ENCODE results near the gene PXMP4. TPM values are rescaled to one million over a fixed set of nuclear protein-coding genes. Genes with fewer than 3 reads are reported as not detected.
"Not testable (repeated sequence)": the region's sequence is repeated elsewhere in the genome, so short reads cannot be mapped to it uniquely, and the experiment has no call there.

Gene PXMP4
- total RNA-seq, 1 donor from 2014 or later: 13.5 TPM

DNA sequence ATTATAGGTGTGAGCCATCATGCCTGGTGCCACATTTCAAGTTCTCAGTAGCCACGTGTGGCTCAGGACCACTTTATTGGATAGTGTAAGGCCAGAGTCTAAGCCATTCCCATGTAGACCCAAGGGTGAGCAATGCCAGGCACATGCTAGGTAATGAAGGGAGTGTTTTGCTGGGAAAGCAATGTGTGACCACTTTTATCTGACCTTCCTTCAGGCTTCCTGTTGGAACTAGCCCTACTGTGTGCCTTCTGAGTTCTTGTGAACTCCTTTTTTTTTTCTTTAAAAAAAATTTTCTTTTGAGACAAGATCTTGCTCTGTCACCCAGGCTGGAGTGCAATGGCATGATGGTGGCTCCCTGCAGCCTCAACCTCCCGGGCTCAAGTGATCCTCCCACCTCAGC lies 45.0 kb upstream of the PXMP4 start:
- DNase-seq: no peak
- Histone ChIP-seq H3K36me3 (peaks cover 45% of the 10 kb centered on the region), H3K27me3 (ENCODE audit: low read depth) (no peaks in the 10 kb centered on the region), H3K27ac (replicated peaks) (no peak overlapping the region), H3K4me3 (no peak overlapping the region), H3K9me3 (replicated peaks) (no peaks in the 10 kb centered on the region), H3K4me1 (no peaks in the 10 kb centered on the region)
- intact Hi-C loops (cut with micrococcal nuclease): no loop called here
- TF ChIP-seq, protein P1, sequence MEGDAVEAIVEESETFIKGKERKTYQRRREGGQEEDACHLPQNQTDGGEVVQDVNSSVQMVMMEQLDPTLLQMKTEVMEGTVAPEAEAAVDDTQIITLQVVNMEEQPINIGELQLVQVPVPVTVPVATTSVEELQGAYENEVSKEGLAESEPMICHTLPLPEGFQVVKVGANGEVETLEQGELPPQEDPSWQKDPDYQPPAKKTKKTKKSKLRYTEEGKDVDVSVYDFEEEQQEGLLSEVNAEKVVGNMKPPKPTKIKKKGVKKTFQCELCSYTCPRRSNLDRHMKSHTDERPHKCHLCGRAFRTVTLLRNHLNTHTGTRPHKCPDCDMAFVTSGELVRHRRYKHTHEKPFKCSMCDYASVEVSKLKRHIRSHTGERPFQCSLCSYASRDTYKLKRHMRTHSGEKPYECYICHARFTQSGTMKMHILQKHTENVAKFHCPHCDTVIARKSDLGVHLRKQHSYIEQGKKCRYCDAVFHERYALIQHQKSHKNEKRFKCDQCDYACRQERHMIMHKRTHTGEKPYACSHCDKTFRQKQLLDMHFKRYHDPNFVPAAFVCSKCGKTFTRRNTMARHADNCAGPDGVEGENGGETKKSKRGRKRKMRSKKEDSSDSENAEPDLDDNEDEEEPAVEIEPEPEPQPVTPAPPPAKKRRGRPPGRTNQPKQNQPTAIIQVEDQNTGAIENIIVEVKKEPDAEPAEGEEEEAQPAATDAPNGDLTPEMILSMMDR (IDR thresholded peaks at IDR 0.05; ENCODE audit: borderline replicate concordance): no peak

DNA sequence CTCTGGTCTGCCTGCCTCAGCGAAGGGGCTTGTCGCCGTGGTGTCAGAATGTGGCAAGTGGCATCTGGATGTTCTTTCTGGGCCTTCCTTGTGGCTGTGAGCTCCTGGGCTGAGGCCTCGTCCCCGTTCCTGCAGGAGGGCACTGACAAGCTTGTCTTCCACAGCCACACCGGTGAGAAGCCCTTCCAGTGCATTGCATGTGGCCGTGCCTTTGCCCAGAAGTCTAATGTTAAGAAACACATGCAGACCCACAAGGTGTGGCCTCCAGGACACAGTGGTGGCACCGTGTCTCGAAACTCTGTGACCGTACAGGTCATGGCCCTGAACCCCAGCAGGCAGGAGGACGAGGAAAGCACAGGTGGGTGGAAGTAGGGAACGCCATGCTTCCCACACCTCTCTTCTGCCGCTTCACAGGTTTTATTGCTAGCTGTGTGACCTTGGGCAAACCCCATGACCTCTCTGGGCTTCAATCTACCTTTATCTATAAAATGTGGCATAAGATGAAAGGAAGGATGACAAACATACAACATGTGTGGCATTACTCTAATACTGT lies 41.7 kb upstream of the PXMP4 start:
- H3K4me1 ChIP-seq: no peaks in the 10 kb centered on the region
- intact Hi-C loops (cut with micrococcal nuclease): no loop called here
- peaks cover 56% of the 10 kb centered on the region for H3K36me3 ChIP-seq
- TF ChIP-seq, protein P1 (IDR thresholded peaks at IDR 0.05; ENCODE audit: borderline replicate concordance): no peak
- no peaks in the 10 kb centered on the region for H3K27me3 ChIP-seq (ENCODE audit: low read depth)
- peaks cover 12% of the 10 kb centered on the region for H3K9me3 ChIP-seq (replicated peaks)
- no peak for DNase-seq
- H3K27ac ChIP-seq (replicated peaks): no peak overlapping the region
- no peak overlapping the region for H3K4me3 ChIP-seq

DNA sequence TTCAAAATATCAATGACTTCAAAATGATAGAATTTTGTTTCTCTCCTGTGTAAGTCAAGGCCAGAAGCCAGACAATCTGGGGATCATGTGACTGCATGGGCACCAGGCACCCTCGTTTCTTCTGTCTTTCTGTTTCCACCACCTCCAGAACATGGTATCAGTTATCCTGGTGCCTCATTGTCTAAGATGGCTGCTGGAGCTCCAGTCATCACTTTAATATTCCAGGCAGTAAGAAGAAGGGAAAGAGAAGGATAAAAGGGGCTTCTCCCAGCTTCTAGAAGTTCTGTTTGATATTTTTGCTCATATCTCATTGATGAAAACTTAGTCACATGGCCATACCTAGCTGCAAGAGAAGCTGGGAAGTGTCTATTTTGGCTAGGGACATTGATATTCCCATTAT lies 37.3 kb upstream of the PXMP4 start:
- no peaks in the 10 kb centered on the region for H3K27me3 ChIP-seq (ENCODE audit: low read depth)
- H3K4me1 ChIP-seq: no peaks in the 10 kb centered on the region
- peaks cover 12% of the 10 kb centered on the region for H3K9me3 ChIP-seq (replicated peaks)
- no peak overlapping the region for H3K27ac ChIP-seq (replicated peaks)
- no peak for DNase-seq
- peaks cover 75% of the 10 kb centered on the region for H3K36me3 ChIP-seq
- intact Hi-C loops (cut with micrococcal nuclease): no loop called here
- no peak overlapping the region for H3K4me3 ChIP-seq
- TF ChIP-seq, protein P1 (IDR thresholded peaks at IDR 0.05; ENCODE audit: borderline replicate concordance): no peak

DNA sequence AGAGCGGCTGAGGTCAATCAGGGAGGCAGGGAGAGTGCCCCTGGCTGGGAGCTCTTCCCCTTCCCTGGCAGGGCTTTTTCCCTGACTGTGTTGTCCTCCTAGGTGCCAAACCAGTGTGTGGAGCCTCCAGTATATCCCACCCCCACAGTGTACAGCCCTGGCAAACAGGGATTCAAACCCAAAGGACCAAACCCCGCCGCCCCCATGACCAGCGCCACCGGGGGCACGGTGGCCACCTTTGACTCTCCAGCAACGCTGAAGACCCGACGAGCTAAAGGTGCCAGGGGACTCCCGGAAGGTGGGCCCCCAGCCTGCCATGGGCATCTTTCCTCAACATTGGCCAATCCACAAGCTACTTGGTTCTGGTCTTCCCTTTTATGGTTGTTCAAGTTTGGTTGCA lies 36.9 kb upstream of the PXMP4 start:
- TF ChIP-seq, protein P1 (IDR thresholded peaks at IDR 0.05; ENCODE audit: borderline replicate concordance): no peak
- Histone ChIP-seq H3K4me3 (no peak overlapping the region), H3K36me3 (peaks cover 77% of the 10 kb centered on the region), H3K27ac (replicated peaks) (no peak overlapping the region), H3K27me3 (ENCODE audit: low read depth) (no peaks in the 10 kb centered on the region), H3K4me1 (no peaks in the 10 kb centered on the region), H3K9me3 (replicated peaks) (peaks cover 12% of the 10 kb centered on the region)
- intact Hi-C loops (cut with micrococcal nuclease): no loop called here
- DNase-seq: no peak

DNA sequence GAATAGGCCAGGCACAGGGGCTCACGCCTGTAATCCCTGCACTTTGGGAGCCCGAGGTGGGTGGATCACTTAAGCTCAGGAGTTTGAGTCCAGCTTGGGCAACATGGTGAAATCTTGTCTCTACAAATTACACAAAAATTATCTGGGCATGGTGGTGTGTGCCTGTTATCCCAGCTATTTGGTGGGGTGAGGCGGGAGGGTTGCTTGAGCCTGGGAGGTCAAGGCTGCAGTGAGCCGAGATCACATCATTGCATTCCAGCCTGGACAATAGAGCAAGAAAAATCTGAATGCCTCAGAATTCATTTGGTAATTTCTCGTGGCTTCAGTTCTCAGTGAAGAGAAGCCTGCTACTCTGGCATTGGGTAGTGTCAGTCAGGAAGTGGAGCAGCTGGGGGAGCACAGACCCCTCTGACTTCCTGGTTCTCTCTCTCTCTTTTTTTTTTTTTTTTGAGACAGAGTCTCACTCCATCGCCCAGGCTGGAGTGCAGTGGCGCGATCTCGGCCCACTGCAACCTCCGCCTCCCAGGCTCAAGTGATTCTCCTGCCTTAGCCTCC lies 35.9 kb upstream of the PXMP4 start:
- H3K4me1 ChIP-seq; H3K27ac ChIP-seq (replicated peaks); intact Hi-C loops (cut with micrococcal nuclease); H3K4me3 ChIP-seq; DNase-seq; H3K27me3 ChIP-seq (ENCODE audit: low read depth): not testable (repeated sequence)
- H3K36me3 ChIP-seq: peaks cover 79% of the 10 kb centered on the region
- H3K9me3 ChIP-seq (replicated peaks): peaks cover 12% of the 10 kb centered on the region

DNA sequence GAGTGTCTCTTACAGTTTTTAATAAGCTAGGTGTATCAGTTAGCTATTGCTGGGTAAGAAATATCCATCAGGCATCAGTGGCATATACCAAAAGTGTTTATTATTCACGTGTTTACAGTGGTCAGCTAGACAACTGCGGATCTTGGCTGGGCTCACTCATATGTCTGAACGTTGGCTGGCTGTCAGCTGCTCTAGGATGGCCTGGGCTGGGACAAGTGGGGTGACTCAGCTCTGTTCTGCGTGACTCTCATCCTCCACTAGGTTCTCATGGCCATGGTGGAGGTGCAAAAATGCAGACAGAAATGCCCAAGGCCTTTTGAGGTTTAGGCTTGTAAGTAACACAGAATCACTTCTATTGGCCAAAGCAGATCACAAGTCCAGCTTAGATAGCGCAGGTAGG lies 33.7 kb upstream of the PXMP4 start:
- Histone ChIP-seq H3K9me3 (replicated peaks) (peaks cover 12% of the 10 kb centered on the region), H3K4me1 (no peaks in the 10 kb centered on the region), H3K36me3 (peaks cover 80% of the 10 kb centered on the region), H3K27me3 (ENCODE audit: low read depth) (no peaks in the 10 kb centered on the region), H3K27ac (replicated peaks) (no peak overlapping the region), H3K4me3 (no peak overlapping the region)
- intact Hi-C loops (cut with micrococcal nuclease): no loop called here
- DNase-seq: no peak
- TF ChIP-seq, protein P1 (IDR thresholded peaks at IDR 0.05; ENCODE audit: borderline replicate concordance): no peak

Measured in left ventricle myocardium inferior (tissue), 1 donor.